Nephron (organoid): ENCODE data around the gene BCORL1.

Experiments used
- H3K27ac Mint-ChIP-seq, 3 experiments: 2 replicates each; pipeline ENCODE4 v1.8.0; 2020; ENCODE audit warnings: mixed read lengths in 3 of 3, mild to moderate bottlenecking in 2 of 3, moderate library complexity in 1 of 3
- H3K27me3 Mint-ChIP-seq: 2 replicates; pipeline ENCODE4 v1.8.0; 2021; ENCODE audit warnings: low read depth, mild to moderate bottlenecking, moderate library complexity, mixed read lengths
- H3K36me3 Mint-ChIP-seq: 2 replicates; pipeline ENCODE4 v1.8.0; 2020; ENCODE audit warnings: low read depth, mixed read lengths
- H3K4me1 Mint-ChIP-seq: 2 replicates; pipeline ENCODE4 v1.8.0; 2020; ENCODE audit warnings: mixed read lengths
- H3K4me3 Mint-ChIP-seq, 3 experiments: 2 replicates each; pipeline ENCODE4 v1.8.0; 2020; ENCODE audit warnings: mild to moderate bottlenecking in 3 of 3, mixed read lengths in 3 of 3, moderate library complexity in 2 of 3
- H3K9me3 Mint-ChIP-seq: 2 replicates; pipeline ENCODE4 v1.8.0; 2020; ENCODE audit warnings: mixed read lengths
- CTCF ChIP-seq, 3 experiments: fragments of 200-600 bp; sonication (generic); IDR thresholded peaks; one replicate each; pipeline ENCODE4 v1.5.0; 2021; ENCODE audit warnings: antibody characterized with exemption in 3 of 3; ENCODE audit not compliant: unreplicated experiment in 3 of 3

BCORL1 gene

GRCh38 chrX:129963729-129964128 is 18.7 kb upstream of the BCORL1 start:
- Mint-ChIP-seq H3K36me3 (peaks cover 4% of the 10 kb centered on the region), H3K4me1 (peaks cover 12% of the 10 kb centered on the region), H3K27ac (no peak overlapping the region), H3K4me3 (no peak overlapping the region), H3K27me3 (peaks cover 9% of the 10 kb centered on the region), H3K9me3 (peaks cover 19% of the 10 kb centered on the region)
- no peak for TF ChIP-seq CTCF (IDR thresholded peaks at IDR 0.05; ENCODE audit: unreplicated experiment in 3 of 3)

GRCh38 chrX:129965166-129965565 is 17.3 kb upstream of the BCORL1 start:
- TF ChIP-seq CTCF (IDR thresholded peaks at IDR 0.05; ENCODE audit: unreplicated experiment in 3 of 3) = no peak
- Mint-ChIP-seq H3K27me3 (peaks cover 5% of the 10 kb centered on the region), H3K36me3 (peaks cover 4% of the 10 kb centered on the region), H3K9me3 (peaks cover 16% of the 10 kb centered on the region), H3K4me1 (peaks cover under 1% of the 10 kb centered on the region), H3K4me3 (no peak overlapping the region), H3K27ac (no peak overlapping the region)

GRCh38 chrX:129968968-129969367 is 13.5 kb upstream of the BCORL1 start:
- Mint-ChIP-seq H3K4me1 (no peaks in the 10 kb centered on the region), H3K9me3 (peaks cover 13% of the 10 kb centered on the region), H3K27me3 (peaks cover 16% of the 10 kb centered on the region), H3K4me3 (no peak overlapping the region), H3K36me3 (no peaks in the 10 kb centered on the region), H3K27ac (no peak overlapping the region)
- no peak for TF ChIP-seq CTCF (IDR thresholded peaks at IDR 0.05; ENCODE audit: unreplicated experiment in 3 of 3)

DNA sequence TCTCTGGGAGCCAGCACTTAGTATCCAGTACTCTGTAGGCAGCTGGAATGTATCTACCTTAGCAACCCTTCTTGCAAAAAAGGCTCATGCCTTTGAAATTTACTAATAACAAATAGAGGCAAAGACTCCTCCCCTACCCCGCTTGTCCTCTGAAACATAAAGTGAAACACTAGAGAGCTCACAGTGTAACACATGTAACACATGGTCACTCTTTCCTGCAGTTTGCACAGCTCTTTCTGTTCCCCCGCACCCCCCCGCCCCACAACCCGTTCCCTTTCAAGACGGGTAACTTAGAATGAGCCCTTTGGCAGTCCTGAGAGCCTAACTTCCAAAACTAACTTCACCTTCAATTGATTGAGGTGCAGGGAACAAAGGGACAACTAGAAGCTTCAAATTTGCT is 6.0 kb upstream of the BCORL1 start:
- H3K4me1 Mint-ChIP-seq = no peaks in the 10 kb centered on the region
- H3K36me3 Mint-ChIP-seq = no peaks in the 10 kb centered on the region
- no peak overlapping the region for H3K27ac Mint-ChIP-seq
- TF ChIP-seq CTCF (IDR thresholded peaks at IDR 0.05; ENCODE audit: unreplicated experiment in 3 of 3) = no peak
- peaks cover 21% of the 10 kb centered on the region for H3K27me3 Mint-ChIP-seq
- H3K4me3 Mint-ChIP-seq = no peak overlapping the region
- H3K9me3 Mint-ChIP-seq = peaks cover 5% of the 10 kb centered on the region

- Mint-ChIP-seq H3K27ac (peak overlapping the region; percentile 24 to 80 (median 44)), H3K9me3 (peaks cover under 1% of the 10 kb centered on the region), H3K36me3 (no peaks in the 10 kb centered on the region), H3K4me1 (no peaks in the 10 kb centered on the region), H3K27me3 (peaks cover 4% of the 10 kb centered on the region), H3K4me3 (peak overlapping the region; percentile 70 to 88 (median 85))
- no peak for TF ChIP-seq CTCF (IDR thresholded peaks at IDR 0.05; ENCODE audit: unreplicated experiment in 3 of 3)
These were observed 3.1 kb upstream of the BCORL1 start for GRCh38 chrX:129979207-129979920.

DNA sequence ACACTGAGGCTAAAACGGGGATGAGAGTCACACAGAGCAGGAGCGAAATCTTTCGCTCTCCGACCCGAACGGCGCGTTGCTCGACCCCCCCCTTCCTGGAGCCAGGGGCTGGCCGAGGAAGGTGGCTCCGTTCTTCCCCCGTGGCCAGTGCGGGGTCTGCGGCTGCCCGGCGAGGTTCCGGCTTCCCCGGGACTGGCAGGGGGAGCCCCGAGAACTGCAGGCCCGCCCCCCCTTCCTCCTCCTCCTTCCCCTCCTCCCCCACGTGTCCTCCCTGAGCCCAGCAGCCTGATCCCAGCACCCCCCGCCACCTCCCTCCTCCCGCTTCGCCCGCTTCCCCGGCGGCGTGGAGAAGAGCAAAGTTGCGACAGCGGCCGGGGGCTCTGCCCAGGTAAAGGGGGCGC is 2.4 kb upstream of the BCORL1 start:
- H3K4me3 Mint-ChIP-seq = peak overlapping the region in 2 of 3 experiments; percentile 40 to 56
- no peaks in the 10 kb centered on the region for H3K36me3 Mint-ChIP-seq
- TF ChIP-seq CTCF (IDR thresholded peaks at IDR 0.05; ENCODE audit: unreplicated experiment in 3 of 3) = no peak
- H3K27me3 Mint-ChIP-seq = peaks cover 4% of the 10 kb centered on the region
- no peaks in the 10 kb centered on the region for H3K4me1 Mint-ChIP-seq
- H3K9me3 Mint-ChIP-seq = peaks cover 5% of the 10 kb centered on the region
- H3K27ac Mint-ChIP-seq = no peak overlapping the region
